SK-MEL-5 (cell line): Measurements from ENCODE around the gene SCFD2. TPM values are rescaled to one million over a fixed set of nuclear protein-coding genes. Genes with fewer than 3 reads are reported as not detected.
A peak's percentile ranks its signal among the peaks of the same experiment; 100 is the strongest.
"Not testable (repeated sequence)": the region's sequence is repeated elsewhere in the genome, so short reads cannot be mapped to it uniquely, and the experiment has no call there.

Source experiments
- DNase-seq: peaks from one replicate; pipeline ENCODE4 v3.0.0-alpha.2; 2016; ENCODE audit warnings: low read depth, low spot score
- in situ Hi-C: cut with HindIII; loops from 2 replicates; pipeline ENCODE4 v1.10.0; 2016; ENCODE audit warnings: low sequenced_read_pairs, high pct_unique_total_duplicates, low pct_unique_long_range_greater_than_20kb
- total RNA-seq: library from RNA; depleted of rRNA; stranded (reverse); fragments of >200 nt; shearing (Covaris generic); gene quantifications from 2 replicates; pipeline ENCODE4 v1.2.3, GENCODE V29; 2014

The SCFD2 gene
- total RNA-seq, 1 experiment from 2014 or later: 25.7 TPM

DNA sequence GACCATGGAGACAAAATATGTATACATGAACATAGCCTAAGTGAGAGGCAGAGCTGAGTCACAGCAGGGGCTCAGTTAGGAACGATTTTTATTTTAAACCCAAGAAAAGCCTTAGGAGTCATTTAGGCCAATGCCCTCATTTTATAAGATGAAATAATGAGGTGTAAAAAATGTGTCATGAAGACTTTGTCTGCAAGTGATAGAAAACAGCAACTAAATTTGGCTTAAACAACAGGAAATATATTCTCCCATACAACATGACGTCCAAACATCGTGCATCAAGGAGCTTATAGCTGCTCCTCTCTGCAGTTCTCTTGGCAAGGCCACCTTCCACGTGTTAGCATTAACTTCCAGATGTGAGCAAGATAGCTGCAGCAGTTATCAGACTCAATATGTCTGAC is 16.8 kb downstream of the SCFD2 start:
- no peak for DNase-seq
- in situ Hi-C loops: no loop called here

DNA sequence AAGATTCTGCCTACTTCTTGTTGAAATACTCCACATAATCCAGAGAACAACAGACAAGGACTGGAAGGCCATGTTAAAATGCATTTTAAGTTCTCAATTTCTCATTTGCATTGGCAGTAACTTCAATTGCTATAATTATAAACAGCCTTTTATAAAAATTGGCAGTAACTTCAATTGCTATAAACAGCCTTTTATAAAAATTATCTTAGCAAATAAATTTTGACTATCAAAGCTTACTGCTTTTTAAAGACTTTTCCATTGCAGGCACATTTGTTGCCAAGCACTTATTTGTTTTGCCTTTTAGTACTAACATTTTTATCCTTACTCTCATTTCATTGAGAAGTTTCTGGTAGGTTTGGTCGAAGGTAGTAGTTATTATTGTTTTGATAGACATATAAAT is 17.8 kb downstream of the SCFD2 start:
- in situ Hi-C loops: no loop called here
- DNase-seq: no peak

DNA sequence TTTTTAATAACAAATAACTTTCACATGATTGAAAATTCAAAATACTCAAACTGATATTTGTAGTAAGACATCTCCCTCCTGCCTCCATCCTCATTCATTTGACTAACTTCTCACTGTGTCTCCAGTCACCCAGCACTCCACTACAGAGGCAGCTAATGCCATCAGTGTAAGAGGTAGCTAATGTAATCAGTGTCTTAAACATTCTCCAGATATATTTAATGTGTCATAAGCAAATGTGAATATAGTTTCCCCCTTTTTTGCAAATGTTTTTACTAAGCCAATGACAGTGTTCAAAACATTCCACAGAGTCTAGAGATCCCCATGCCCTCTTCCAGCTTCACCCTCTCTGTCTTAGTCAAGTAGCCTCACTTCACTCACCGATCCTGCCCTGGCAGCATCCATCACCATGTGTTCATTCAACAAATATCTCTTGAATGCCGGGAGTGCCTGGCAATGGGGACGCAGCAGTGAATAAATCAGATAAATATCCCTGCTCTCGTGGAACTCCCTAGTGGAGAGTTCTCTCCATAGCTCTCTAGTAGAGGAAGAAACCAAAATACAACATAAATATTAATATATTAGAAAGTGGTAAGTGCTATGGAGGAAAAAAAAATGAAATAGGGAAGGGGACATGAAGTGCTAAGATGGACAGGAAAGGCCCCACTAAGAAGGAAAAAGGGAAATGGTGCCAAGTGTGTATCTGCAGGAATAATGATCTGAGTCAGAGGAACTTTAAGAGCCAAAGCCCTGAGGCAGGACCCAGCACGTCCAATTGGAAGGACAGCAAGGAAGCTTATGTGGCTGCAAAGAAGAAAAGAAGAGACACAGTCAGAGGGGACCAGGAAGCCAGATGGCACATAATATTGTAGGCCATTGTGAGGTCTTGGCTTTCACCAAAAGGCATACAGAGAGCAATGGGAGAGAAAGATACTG is 18.7 kb downstream of the SCFD2 start:
- peak; percentile 14 for DNase-seq
- in situ Hi-C loops: no loop called here

DNA sequence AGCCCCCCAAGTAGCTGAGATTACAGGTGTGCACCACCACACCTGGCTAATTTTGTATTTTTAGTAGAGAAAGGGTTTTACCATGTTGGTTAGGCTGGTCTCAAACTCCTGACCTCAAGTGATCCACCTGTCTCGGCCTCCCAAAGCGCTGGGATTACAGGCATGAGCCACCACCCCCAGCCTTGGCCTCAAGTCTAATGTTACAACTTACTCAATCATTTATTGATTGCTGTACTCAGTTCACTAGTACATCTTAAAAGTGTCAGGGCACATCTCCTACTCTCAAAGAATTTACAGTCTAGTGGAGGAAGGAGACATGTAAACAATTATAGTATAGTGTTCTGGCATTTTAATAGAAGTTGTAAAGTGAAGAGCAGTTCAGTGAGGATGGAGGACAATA is 19.5 kb downstream of the SCFD2 start:
- in situ Hi-C loops, DNase-seq: not testable (repeated sequence)

DNA sequence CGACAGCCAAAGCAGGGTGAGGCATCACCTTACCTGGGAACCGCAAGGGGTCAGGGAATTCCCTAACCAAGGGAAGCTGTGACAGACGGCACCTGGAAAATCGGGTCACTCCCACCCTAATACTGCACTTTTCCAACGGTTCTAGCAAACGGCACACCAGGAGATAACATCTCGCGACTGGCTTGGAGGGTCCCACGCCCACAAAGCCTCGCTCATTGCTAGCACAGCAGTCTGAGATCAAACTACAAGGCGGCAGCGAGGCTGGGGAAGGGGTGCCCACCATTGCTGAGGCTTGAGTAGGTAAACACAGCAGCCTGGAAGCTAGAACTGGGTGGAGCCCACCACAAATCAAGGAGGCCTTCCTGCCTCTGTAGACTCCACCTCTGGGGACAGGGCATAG is 25.7 kb downstream of the SCFD2 start:
- DNase-seq: not testable (repeated sequence)

DNA sequence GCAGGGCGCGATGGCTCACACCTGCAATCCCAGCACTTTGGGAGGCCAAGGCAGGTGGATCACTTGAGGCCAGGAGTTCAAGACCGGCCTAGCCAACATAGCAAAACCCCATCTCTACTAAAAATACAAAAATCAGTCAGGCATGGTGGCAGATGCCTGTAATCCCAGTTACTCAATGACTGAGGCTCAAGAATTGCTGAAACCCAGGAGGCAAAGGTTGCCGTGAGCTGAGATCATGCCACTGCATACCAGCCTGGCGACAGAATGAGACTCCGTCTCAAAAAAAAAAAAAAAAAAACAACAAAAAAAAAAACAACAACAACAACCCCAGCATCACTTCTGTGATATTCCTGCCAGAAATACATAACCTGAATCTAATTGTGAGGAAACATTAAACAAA is 30.9 kb downstream of the SCFD2 start:
- DNase-seq, in situ Hi-C loops: not testable (repeated sequence)

More for the DNA sequence above, 25.7 kb downstream of the SCFD2 start:
- in situ Hi-C loops: not testable (repeated sequence)

DNA sequence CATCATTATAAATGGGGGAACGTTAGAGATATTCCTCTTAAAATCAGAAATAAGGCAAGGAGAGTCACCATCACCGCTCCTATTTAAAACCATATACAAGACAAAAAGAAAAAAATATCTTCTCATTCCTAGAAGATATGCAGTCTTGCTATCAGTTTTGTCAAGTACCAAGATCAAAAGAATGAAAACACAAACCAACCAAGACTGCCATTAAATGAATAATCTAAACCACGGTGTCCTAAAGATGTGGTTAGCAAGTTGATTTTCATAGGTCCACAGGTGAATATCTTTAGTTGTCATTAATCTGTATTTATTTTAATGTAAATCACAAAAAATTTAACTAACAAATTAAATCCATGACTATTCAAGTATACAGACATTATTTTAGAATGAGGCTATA is 39.3 kb downstream of the SCFD2 start:
- in situ Hi-C loops: no loop called here
- no peak for DNase-seq

DNA sequence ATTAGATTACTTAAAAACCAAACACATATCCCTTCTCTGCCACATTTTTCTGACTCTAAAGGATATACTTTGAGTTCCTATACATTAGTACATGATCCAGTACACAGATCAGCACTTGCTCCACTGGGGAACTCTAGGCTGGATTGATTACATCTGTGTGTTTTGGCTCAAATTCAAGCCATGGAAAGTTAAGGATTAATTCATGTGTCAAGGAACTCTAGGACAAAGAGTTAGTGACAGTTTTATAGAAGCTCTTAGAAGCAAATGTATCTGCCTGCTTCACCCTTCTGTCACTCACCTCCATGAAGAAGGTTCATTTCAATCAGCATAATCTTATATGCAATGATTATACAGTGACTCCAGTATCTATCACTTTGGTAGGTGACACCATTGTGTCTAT is 43.2 kb downstream of the SCFD2 start:
- in situ Hi-C loops: no loop called here

DNA sequence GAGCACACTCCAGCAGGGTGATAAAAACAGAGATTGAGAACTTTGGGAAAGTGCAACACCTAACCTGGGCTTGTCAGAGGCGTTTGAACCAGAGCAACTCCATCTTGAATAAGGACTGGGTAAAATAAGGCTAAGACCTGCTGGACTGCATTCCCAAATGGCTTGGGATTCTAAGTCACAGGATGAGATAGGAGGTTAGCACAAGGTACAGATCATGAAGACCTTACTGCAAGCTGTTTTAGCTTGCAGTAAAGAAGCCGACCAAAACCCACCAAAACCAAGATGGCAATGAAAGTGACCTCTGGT is 43.9 kb downstream of the SCFD2 start:
- in situ Hi-C loops: no loop called here
- no peak for DNase-seq

More for the DNA sequence above, 43.2 kb downstream of the SCFD2 start:
- no peak for DNase-seq

DNA sequence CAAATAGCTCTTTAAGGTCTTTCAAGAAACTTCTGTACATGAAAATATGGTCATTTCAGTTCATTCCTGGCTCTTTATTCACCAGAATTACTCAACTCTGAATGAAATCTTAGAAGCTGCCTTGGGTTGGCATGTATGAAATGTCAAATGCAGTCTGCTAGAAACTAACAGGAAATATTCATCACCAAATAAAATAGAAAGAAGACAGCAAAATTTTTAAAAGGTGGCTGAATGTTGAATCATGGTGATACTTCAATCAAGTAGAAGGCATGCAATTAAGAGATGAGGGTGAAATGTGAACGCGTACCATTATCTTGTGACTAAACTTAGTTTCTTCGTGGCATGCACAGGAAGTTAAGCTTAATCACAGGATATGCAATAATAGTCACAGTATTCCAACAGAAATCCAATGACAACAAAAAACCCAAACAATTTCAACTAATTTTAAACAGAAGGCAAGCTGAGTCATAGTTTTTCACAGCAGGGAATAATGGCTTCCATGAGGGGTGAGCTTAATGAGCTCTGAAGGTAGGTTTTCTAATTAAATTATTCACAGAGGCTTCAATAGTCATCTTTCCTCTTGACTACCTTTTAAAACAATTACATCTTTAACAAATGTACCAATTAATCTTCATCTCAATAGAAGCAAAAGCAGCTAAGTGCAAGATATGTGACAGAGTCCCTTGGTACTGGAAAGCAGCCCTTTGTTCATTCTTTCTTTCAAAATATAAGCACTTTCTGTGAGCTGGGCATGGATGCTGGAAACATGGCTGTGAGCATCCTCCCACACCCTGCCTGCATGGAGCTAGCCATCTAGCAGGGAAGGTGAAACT is 44.5 kb downstream of the SCFD2 start:
- peak; percentile 92 for DNase-seq
- in situ Hi-C loops: no loop called here

DNA sequence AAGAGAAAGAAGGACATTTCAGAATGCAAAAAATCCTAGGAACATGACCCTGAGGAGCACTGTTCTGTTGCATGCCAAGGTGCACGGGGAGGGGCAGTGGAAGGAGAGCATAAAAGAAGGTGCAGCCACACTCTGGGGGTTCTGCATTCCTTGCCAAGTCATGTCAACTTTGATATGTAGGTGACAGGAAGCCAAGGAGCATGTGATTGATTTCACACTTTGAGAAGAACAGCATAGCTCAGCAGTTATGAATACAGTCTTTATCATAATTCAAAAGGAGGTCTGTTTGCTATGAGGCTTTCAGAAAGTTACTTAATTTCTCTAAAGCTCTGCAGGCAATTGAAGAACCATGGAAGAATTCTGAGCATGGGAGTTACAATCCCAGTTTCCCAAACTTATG is 50.6 kb downstream of the SCFD2 start:
- DNase-seq: peak; percentile 91
- in situ Hi-C loops: no loop called here

DNA sequence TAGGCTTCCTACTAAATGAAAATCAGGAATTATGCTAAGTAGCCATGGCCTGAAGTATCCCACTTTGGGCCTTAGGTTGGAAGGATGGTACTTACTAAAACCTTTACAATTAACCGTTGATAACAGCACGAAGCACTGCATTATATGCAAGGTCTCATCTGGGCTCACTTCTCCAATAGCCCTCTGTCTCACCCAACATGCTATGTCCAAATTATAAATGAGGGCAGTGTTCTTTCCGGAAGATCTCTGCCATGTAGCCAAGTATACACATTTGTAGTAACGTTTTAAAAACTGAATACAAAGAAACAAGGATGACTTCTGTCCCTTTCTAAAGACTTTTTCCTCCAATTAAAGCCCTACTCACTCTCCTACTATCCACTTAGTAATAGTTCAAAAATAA is 51.6 kb downstream of the SCFD2 start:
- in situ Hi-C loops: no loop called here

DNA sequence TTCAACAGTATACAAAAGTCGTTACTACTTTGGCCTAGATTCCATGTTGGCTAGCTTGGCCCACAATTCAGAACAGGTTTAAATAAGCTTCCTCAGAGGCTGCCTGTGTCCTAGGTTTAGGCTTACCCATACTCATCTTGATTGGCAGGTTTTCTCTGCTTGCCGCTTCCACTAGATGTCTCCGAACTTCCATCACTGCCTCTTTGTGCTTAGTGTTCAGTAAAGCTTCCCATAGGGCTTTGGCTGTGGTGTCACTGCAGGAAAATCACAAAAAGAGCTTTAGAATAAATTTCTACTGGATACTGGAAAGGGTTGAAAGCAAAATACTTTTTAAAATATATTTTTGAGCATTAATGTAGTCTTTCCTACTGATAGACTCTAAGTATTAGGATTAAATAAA is 52.4 kb downstream of the SCFD2 start:
- DNase-seq: peak; percentile 90
- in situ Hi-C loops: no loop called here

More for the DNA sequence above, 51.6 kb downstream of the SCFD2 start:
- DNase-seq: peak; percentile 87

DNA sequence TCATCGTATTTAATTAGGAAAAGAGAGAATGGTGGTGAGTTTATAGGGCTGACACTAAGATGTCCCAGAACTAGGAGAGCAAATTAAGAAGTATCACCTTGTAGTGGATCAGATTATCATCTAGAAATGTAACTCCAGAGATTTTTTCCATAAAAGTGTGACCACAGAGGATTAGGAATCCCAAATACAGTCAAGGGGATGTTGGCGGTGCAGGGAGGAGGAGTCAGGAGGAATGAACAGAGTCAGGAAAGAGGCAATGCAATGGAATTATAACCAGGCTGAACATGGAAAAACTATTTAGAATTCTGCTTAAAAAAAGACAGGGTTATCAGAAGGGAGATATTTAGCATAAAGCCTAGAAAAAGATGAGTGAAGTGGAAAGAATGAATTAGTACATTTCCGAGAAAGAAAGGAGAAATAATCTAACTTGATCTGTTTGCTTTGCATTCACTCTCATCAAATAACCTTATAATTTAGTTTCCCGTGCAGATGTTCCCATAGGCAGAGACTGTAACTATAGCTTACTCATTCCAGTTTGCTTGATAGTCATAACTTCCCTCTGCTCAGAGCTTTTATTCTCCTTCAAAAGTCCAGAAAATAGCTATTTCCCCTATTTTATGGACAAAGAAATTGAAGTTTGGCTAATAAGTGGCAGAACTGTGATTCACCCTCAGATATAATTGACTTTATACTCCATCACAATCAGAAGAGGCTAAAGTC is 56.4 kb downstream of the SCFD2 start:
- in situ Hi-C loops: no loop called here
- no peak for DNase-seq

DNA sequence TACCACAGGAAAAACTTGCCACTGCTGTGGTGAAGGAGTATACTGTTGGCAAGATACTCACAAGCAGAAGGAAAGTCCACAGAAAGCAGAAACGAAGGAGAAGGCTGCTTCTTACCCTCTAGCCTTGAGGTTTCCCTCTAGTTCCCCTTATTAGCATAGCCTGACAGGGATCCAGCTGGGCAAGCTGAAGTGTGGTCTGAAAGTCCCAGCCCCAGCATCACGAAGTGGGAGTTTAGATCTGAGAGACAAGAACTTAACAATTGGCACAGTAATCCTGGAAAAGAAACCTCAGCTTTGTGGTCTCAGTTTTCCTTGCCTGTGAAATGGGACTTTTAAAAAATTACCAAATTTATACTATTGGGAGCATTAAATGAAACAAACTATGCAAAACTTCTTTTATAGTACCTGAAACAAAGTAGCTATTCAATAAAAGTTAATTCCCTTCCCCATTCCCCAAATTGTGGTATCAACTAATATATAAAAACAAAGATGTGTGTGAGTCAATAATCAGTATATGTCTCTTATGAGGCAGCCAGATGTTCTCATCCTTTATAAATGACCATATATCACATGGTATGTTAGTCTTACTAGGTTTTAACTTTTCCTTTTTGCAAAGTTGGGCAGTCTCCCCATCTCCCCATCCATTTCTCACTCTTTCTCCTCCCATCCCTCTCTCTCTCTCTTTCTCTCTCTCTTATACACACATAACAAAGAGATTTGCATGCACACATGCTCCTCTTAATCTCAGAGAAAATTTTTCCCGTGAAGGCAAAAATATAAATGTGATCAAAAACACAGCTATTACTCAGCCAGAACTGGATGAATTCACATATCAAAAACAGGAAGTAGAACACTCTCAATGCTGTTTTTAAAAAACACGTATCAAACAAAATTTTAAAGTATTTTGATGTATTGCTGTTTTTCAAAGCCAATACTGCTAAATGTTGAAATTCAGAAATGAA is 57.8 kb downstream of the SCFD2 start:
- DNase-seq: no peak
- in situ Hi-C loops: no loop called here

DNA sequence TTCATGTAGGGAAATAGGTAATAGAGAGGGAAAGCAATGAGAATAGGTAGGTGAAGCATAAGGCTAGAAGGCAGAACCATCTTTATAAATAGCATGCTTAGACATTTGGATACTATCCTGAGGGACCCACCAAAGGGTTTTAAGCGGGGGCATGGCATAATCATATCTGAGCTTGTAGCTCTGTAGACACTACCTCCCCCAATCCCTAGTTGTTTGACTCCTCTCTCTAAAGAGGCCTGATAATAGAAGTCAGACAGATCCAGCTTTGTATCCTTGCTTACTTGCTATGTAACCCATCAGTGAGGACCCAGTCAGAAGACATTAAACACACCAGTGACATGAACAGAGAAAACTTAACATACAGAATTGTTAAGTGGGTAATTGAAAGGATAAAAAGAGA is 58.7 kb downstream of the SCFD2 start:
- no peak for DNase-seq
- in situ Hi-C loops: no loop called here

DNA sequence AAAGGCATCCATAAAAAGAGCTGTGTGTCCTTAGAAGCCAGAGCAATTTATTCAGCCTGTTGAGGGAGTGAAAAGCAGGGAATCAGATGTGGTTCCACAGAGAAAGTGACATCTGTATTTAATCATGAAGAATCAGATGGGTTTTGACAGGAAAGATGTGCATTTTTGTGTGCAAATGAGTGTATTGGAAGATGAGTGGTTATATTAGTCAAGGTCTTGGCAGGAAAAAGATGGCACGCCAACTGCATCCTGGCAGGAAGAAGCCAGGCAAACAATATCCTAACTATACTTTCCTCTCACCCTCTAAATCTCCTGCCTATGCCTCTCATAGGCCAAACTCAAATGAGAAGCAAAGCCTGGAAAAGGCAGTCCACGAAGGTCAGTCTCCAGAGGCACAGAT is 59.1 kb downstream of the SCFD2 start:
- DNase-seq: no peak
- in situ Hi-C loops: no loop called here
